Retinal pigment epithelial cell (primary cell): ENCODE results near the gene HIPK3.
A peak's percentile ranks its signal among the peaks of the same experiment; 100 is the strongest.

Experiments
- DNase-seq: peaks from one replicate; pipeline ENCODE4 v3.0.0-alpha.2; 2010; ENCODE audit warnings: low read depth
- H3K4me3 ChIP-seq: 2 replicates; pipeline ENCODE4 v1.5.1; 2011; ENCODE audit warnings: mild to moderate bottlenecking, low read length, control low read depth, moderate library complexity
- TF ChIP-seq, protein P1 (sequence below): conservative IDR thresholded peaks from 2 replicates; pipeline ENCODE4 v1.5.1; 2011; ENCODE audit warnings: low read depth, low read length, control low read depth, inconsistent platforms

The HIPK3 gene

DNA sequence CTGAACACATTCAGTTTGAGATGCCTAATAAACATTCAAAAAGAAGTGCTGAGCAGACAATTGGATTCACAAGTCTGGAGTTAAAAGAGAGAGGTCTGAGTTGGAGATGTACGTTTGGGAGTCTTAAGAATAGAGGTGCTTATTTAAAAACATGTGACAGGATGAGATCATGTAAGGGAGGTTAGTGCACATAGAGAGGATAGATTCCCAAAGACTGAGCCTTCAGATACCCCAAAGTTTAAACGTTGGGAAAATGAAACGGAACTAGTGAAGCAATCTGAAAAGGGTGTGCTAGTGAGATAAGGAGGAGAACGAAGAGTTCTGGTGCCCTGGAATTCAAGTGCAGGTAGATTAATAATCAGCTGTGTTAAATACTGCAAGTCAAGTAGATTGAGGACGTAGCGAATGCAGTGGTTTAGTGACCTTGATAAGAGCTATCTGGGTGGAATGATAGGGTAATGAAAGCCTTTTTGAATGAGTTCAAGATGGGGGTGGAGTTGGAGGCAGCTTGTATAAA is 63.7 kb downstream of the HIPK3 start:
- H3K4me3 ChIP-seq: no peak overlapping the region

DNA sequence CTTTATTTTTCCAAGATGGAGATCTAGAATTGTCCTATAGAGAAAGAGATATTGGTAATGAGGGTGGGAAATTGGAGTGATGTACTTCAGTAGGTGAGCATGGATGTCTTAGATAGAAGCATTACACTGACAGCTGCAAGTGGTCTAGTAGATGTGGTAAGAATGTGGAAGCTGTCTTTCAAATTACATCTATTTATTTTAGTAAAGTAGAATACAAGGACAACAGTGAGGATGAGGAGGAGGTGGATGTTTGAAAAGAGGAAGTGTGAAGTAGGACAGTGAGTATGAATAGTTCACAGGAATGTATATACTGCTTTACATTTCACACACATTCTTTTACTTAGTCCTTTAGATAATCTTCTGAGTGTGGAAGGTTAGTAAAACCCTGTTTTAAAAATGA is 64.2 kb downstream of the HIPK3 start:
- no peak for DNase-seq
- TF ChIP-seq, protein P1, sequence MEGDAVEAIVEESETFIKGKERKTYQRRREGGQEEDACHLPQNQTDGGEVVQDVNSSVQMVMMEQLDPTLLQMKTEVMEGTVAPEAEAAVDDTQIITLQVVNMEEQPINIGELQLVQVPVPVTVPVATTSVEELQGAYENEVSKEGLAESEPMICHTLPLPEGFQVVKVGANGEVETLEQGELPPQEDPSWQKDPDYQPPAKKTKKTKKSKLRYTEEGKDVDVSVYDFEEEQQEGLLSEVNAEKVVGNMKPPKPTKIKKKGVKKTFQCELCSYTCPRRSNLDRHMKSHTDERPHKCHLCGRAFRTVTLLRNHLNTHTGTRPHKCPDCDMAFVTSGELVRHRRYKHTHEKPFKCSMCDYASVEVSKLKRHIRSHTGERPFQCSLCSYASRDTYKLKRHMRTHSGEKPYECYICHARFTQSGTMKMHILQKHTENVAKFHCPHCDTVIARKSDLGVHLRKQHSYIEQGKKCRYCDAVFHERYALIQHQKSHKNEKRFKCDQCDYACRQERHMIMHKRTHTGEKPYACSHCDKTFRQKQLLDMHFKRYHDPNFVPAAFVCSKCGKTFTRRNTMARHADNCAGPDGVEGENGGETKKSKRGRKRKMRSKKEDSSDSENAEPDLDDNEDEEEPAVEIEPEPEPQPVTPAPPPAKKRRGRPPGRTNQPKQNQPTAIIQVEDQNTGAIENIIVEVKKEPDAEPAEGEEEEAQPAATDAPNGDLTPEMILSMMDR: no peak
- no peak overlapping the region for H3K4me3 ChIP-seq

More for the DNA sequence above, 63.7 kb downstream of the HIPK3 start:
- TF ChIP-seq, protein P1: no peak
- no peak for DNase-seq

DNA sequence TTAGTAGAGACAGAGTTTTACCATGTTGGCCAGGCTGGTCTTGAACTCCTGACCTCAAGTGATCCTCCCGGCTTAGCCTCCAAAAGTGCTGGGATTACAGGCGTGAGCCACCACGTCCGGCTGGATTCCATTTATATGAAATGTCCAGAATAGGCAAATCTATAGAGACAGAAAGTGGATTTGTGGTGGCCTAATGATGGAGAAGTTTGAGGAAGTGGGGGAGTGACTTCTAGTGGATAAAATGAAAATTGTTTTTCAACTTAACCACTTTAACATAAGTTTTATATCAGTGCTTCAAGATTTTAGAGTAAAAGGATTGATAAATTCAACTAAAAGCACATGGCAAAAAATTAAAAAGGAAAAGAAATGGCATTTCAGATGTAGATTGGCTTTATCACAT is 66.2 kb downstream of the HIPK3 start:
- TF ChIP-seq, protein P1: no peak
- no peak overlapping the region for H3K4me3 ChIP-seq

DNA sequence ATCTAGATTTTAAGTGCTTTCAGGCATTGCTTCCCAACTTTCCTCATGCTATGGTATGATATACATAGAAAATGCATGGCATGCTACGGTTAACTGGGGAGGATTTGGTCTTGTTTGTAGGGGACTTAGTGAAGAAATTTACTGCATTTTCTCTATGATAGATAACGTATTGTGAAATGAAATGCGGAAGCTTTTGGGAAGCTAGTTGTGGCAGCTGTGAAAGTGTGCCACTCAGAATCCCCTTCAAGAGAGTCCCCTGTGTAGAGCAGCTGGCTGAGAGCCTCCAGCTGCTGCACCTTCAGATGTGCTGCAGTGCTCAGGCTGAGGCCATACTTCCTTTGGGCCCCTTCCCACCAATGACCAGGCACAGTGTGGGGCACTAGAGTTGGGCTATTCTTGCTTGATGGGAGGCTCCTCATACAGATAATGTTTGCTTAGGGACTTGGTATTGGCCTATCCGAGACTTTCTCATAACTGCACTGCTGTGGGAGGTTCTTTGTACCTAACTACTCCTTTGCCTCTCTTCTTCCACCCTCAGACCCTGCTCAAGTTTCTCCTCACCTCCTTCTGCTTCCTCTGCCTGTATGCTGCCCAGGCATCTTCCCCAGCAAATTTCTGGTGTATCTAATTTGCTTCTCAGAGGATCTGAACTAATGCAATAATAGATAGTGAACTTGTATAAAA is 67.3 kb downstream of the HIPK3 start:
- no peak for DNase-seq
- no peak overlapping the region for H3K4me3 ChIP-seq
- TF ChIP-seq, protein P1: no peak

More for the DNA sequence above, 66.2 kb downstream of the HIPK3 start:
- DNase-seq: no peak

DNA sequence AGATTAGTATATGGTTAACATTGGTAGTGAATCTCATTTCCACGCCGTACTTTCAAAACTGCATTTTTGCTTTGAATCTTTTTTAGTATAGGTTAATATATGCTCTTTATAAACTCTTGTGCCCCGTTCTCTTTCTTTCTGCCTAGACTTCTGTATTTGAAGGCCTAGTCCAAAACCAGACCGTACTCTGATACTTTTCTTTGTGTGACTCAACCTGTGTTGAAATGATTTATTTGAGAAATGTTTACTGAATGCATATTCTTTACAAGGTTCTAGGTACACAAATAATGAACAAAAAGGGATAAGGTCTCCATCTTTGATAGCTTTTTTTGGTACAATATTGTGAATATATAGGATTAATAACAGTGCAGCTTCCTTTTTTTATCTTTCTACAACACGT is 68.3 kb downstream of the HIPK3 start:
- no peak for DNase-seq
- TF ChIP-seq, protein P1: no peak
- H3K4me3 ChIP-seq: no peak overlapping the region

DNA sequence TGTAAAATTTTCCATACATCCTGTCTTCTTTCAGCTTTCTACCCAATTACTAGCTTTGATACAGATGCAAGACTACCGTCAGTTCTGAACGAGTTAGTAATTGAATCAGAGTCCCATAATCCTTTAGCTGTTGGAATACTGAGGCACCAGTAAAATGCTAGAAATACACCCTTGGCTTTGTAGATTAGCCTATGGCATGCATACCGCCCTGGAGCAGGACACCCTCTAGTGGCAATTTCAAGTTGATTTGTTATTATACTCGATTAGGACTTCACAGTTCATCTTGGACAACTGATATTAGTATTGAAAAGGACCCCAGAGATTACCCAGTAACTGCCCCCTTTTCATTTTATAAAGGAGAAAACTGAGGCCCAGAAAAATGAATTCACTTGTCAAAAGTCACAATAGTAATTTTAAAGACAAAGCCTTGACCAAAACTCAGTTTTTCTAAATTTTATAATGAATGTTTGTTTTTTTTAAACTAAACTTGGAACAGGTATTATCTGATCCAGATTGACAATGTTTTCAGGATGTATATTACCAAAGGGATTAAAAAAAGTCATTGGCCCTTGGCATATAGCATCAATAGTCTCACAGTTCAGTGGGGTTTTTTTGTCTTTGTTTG is 72.6 kb downstream of the HIPK3 start:
- TF ChIP-seq, protein P1: peak; percentile 68
- DNase-seq: peak; percentile 25
- H3K4me3 ChIP-seq: no peak overlapping the region

GRCh38 chr11:33333816-33334215 is 76.6 kb downstream of the HIPK3 start:
- TF ChIP-seq, protein P1: no peak
- H3K4me3 ChIP-seq: no peak overlapping the region
- DNase-seq: no peak
